HG03558 (cell line): ENCODE data around the gene RNF130.

Experiments
- ATAC-seq: cut with Tn5 transposase; IDR thresholded peaks from one replicate; pipeline ENCODE4 v1.9.1; 2021; ENCODE audit warnings: moderate number of reproducible peaks; ENCODE audit not compliant: unreplicated experiment; ENCODE audit errors: extremely low read depth

Gene RNF130

GRCh38 chr5:179930788-179931473 is 140.6 kb downstream of the RNF130 start:
- ATAC-seq: no peak

DNA sequence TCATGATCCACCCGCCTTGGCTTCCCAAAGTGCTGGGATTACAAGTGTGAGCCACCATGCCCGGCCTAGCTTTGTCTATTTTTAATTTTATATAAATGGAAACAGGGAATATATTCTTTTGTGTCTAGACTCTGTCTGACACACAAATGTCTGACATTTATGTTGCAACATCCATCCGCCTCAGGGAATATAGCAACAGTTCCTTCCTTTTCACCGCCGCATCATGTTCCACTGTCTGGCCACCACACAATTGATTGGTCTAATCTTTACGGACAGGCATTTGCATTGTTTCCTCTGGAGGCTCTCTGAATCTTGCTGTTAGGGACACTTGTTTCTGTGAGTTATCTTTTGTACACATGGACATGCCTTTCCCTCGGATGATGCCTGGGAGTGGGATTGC is 143.7 kb downstream of the RNF130 start:
- ATAC-seq: no peak

DNA sequence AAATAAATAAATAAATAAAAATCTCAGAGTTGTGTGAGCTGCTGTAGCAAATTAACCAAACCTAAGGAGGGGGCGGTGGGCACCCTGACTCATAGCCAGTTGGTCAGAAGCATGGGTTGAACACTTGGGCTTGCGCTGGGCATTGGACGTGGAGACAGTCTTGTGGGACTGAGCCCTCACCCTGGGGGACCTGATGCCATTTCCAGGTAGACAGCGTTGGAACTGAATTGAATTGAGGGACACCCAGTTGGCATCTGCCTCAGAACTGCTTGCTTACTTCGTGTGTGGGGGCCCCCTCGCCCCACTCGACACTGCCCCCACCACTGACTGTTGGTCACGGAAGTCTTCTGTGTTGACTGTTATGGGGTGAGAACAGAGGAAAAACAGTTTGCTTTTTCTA is 144.9 kb downstream of the RNF130 start:
- no peak for ATAC-seq

- no peak for ATAC-seq
Observed at GRCh38 chr5:179923436-179923835, 148.1 kb downstream of the RNF130 start.

- ATAC-seq: no peak
Observed at GRCh38 chr5:179920175-179920574, 151.4 kb downstream of the RNF130 start.

DNA sequence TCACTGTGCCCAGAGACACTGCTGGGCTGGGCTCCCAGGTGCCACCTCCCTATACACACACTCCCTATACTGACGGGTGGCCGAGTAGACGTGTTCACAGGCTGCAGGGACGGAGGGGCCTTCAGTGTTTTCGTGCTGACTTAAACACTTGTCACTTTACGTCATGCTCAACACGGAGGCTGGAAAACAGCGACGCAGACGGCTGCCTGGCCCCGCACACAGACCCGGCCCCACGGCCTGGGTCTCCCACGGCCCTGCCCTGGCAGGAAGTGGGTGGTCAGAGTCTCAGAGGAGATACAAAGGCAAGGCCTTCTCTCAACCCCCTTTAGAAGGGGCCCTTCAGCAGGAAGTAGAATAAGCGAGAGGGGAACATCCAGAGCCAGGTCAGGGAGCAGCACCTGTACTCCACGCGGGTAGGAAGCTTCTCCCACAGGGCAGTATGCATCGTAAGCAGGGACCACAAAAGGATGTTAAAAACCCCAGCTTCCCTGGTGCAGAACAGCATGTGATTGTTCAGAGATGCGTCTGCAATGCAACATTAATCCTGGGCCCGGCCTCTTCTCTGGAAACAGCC is 152.0 kb downstream of the RNF130 start:
- no peak for ATAC-seq

GRCh38 chr5:179918742-179919486 is 152.6 kb downstream of the RNF130 start:
- ATAC-seq: no peak

DNA sequence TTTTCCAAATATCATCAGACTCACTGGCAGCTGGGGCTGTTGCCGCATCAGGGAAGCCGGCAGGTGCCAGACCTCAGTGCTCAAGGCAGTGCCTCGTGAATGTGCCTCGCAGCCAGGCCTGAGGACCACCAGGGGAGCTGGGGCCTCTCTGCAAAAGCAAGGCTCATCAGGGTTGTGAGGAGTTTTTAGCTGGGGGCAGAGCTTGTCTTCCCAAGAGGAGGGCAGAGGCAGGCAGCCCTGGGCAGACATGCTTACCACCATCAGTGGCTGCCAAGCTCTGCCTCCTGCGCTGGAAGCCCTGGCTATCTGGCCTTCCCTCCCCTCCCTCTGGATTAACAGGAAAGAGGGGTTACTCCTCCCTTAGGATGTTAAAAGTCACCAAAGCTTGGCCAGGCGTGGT is 155.0 kb downstream of the RNF130 start:
- ATAC-seq: no peak

DNA sequence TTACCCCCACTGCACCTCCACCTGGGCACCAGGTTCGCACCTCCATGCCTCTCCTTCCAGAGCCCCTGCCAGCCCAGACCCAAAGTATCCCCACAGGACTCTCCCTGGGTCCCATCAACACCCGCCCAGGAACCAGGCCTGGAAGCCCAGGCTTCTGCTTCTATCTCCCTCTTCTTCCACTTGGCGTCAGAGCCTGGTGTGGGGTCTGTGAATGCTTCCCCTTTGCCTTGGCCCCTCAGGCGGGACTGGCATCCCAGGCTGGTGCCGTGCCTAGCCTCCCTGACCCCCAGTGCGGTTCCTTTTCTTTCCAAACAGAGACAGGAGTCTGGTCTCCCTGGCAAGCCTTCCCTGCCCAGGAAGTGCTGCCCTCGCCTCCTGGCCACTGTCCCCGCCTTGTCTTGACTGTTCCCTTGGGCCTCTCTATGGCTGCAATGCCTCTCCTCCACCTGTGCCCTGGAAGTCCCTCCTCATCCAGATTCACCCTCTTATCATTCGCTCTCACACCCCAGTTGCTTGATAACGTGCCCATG is 156.1 kb downstream of the RNF130 start:
- ATAC-seq: no peak

GRCh38 chr5:179914032-179914755 is 157.4 kb downstream of the RNF130 start:
- ATAC-seq: no peak

DNA sequence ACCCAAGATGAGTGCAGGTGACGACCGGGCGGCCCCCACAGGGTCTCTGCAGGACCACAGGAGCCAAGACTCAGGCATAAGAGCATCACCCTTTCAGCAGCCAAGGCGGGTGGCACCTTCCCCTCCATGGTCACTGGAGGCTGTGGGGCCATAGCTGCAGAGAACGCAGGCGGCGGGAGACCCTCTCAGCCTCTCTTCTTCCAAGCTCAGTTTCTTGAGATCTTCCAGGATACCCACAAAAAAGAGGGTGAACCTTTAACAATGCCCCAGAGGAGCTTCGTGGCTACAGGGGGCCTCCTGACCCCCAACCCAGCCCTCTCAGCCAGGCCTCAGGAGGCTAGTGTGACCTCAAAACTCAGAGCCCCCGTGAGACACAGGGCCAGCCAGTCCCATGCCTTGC is 158.1 kb downstream of the RNF130 start:
- ATAC-seq: no peak

DNA sequence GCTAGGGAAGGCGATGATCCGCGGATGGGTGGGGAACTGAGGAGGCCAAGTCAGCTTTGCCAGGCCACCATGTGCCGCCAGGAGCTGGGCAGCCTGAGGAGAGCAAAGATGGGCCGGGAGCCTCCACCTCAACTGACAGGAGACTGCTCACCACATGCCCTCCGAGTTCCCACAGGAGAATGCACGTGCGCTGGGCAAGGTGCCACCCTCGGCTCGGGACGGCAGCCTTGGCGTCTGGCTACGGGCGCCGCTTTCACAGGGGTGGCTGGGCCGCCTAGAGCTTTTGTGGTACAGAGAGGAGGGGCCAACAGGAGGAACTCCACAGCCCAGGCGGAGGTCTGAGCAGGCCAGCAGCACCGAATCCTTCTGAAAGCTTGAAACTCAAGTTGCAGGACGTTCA is 158.6 kb downstream of the RNF130 start:
- ATAC-seq: no peak

DNA sequence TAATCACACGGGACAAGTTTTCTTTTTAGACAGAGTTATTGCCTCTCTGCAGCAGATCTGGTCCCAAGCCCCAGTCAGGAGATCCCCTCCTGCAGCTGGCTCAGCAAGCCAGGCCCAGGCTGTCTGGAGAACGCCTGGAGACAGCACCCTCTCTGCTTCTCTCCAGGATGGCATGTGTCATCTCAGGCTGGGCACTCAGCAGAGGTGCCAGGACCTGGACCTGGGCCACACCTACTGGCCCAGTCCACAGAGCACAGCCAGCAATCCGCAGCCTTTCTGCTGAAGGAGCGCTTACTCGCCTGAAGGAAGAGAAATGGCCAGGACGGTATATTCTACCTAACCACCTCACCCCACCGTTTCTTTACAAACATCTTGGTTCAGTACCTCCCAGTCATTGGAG is 159.2 kb downstream of the RNF130 start:
- ATAC-seq: no peak

- ATAC-seq: no peak
Observed at GRCh38 chr5:179909224-179909623, 162.3 kb downstream of the RNF130 start.

GRCh38 chr5:179908528-179908927 is 163.0 kb downstream of the RNF130 start:
- no peak for ATAC-seq

DNA sequence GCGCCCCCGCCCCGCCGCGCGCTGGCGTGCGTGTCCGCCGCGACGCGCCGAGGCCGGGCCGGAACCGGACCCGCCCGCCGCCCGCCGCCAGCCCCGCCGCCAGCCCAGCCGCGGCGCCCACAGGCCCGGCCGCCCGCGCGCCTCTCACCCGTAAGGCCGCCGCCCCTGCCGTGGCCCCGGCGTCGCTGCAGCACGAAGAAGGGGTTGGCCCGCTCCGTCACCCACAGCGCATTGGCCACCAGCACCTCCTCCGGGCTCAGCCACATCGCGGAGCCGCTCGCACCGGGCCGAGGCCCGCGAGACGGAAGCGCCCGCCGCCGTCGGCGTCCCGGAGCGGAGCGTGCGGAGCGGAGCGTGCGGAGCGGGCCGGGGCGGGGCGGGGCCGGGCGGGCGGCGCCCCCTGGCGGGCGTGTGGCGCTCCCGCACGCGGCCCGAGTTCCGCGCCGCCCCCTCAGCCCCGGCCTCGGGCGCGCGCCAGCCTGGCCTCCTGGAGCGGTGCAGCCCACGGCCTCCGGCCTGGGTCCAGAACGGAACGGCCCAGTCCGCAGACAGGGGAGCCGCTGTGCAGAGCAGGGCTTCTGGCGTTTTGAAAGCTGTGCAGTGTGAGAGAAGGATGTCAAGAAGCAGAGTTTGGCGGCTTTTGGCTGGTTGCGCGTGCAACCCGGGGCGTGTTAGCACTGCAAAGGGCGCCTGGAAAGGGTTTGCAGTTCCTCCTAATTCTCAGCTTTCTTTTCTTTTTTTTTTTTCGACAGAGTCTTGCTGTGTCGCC is 163.8 kb downstream of the RNF130 start, which contains the start of gene TBC1D9B:
TSS of gene TBC1D9B (minus strand) at position 342 of the 769 bp plus-strand sequence. CDS start at position 266, 76 bp downstream.
- peak; percentile 58 for ATAC-seq

DNA sequence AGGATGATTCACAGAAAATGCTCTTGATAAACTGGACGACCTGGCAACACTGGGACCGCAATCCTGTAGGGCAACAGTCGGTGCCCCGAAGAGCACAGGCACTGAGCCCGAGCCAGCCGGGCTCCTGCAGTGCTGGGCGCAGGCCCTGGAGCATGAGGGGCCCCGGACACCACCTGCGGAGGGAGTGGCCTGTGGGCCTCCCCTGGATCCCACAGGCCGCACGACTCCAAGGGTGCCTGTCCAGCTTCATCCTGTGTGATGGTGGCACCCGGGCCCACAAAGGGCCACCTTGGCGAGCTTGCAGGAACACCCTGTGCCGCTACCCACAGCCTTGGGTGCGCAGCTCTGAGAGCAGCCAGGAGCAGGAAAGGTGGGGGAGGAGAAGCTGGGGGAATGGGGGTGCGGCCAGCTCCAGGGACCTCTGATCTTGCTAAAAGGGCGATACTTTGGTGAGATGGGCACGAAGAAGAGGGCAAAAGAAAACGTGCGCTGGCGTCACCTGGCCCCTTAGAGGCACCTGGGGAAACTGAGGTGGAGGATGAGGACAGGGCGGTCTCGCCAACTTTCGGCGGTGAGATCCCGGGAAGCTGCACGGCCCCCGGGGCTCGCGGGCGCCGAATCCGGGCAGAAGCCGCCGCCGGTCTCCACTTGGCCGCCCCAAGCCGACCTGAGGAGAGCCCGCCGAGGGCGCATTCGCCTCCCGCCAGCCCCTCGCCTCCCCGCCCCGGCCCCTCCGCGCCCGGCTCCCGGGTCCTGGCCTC is 164.6 kb downstream of the RNF130 start:
- ATAC-seq: no peak

GRCh38 chr5:179906294-179906794 is 165.2 kb downstream of the RNF130 start:
- ATAC-seq: no peak

- ATAC-seq: no peak
Observed at GRCh38 chr5:179905161-179905560, 166.4 kb downstream of the RNF130 start.
